NCI-H2081 (cell line): Measurements from ENCODE around the gene APRT.
"Not testable (repeated sequence)": the region's sequence is repeated elsewhere in the genome, so short reads cannot be mapped to it uniquely, and the experiment has no call there.

ENCODE experiments used
- DNase-seq, 2 experiments: peaks; one replicate each; lab custom pipeline; 2025; lab: John Stamatoyannopoulos, UW

The APRT gene

GRCh38 chr16:88842308-88842756 lies 30.6 kb upstream of the APRT start:
- no peak for DNase-seq

GRCh38 chr16:88841521-88842307 lies 30.0 kb upstream of the APRT start:
- DNase-seq: no peak

- no peak for DNase-seq
Observed at GRCh38 chr16:88840600-88841215, 29.0 kb upstream of the APRT start.

GRCh38 chr16:88839745-88840599 lies 28.2 kb upstream of the APRT start:
- DNase-seq: no peak

GRCh38 chr16:88839026-88839529 lies 27.4 kb upstream of the APRT start:
- DNase-seq: no peak

DNA sequence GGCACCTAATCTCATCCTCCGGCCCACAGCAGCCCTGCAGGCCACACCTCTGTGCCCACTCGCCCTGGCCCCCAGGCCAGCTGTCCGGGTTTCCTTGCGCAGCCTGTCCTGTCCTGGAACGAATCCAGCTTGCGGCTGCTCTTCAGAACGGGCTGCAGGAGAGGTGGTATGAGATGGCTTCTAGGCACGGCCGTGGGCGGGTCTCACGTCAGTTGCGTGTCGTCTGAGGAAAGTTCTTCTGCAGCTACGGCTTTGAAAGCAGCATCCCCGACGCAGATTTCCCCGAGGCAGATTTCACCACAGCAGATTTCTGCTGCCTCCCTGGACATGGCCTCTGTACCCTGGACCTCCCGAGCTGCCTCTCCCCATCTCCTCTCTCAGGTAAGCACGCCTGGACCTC lies 26.8 kb upstream of the APRT start:
- no peak for DNase-seq

DNA sequence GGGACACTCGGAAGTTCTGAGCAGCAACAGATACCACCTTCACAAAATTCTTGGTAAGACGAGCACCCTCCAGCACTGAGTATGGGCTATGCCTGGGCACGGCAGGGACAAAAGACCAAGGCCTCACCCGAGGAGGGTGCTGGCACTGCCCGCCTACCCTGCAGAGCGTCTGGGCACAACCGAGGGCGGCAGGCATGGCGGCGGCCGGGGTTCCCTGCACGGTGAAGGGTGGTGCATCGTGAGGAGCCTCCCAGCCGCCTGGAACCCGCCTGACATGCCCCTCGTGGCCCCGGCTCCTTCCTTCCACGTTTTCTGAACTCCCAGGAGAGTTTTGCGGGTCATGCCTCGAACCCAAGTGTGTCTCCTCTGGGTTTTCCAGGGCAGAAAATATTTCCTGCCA lies 26.1 kb upstream of the APRT start:
- no peak for DNase-seq

DNA sequence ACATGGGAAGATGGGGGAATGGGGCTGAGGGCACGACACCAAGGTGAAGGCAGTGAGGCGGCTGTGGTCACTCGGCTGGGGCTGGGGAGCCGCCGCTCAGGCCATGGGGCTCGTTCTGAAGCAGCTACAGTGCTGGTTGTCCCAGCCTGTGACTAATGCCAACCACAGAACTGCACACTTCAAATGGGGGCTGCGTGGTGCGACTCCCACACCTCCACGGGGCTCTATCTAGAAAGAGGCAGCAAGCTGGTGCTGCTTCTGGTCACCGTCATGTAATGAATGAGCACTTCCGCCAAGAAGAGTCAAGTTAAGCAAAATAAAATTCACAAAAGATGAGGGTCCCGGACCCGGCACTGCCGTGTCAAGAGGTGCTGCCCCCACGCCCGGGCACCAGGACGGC lies 25.1 kb upstream of the APRT start:
- no peak for DNase-seq

DNA sequence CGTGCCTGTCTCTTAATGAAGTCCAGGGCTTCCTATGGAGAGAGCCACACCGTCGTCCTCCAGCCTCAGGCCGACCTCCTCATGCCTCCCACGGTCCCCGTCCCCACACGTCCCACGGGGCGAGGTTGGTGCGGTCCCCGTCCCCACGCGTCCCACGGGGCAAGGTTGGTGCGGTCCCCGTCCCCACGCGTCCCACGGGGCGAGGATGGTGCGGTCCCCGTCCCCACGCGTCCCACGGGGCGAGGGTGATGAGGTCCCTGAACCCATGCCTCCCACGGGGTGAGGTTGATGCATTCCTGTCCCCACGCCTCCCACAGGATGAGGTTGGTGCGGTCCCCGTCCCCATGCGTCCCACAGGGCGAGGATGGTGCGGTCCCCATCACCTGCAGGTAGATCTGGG lies 24.1 kb upstream of the APRT start:
- no peak for DNase-seq

- DNase-seq: no peak
Observed at GRCh38 chr16:88835383-88835782, 23.7 kb upstream of the APRT start.

GRCh38 chr16:88834670-88835069 lies 22.9 kb upstream of the APRT start:
- no peak for DNase-seq

GRCh38 chr16:88833086-88833485 lies 21.4 kb upstream of the APRT start:
- DNase-seq: no peak

- DNase-seq: no peak
Observed at GRCh38 chr16:88831838-88832237, 20.1 kb upstream of the APRT start.

DNA sequence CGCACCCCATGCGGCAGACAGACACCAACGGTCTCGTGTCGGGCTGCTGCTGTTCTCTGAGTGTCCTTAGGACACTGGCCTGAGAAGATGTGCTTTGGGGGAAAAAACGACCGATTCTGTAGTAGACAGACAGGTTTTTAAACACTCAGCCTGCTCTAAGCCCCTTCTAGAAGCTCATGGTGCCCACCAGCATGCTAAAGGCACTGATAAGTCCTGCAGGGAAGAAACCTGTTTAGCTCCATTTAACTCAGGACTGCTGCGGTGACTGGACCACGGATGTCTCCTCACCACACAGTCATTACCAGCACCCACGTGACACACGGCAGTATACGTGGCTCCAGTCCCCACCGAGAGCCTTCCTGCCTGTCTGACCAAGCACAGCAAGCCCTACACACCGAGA lies 19.1 kb upstream of the APRT start:
- no peak for DNase-seq

- no peak for DNase-seq
Observed at GRCh38 chr16:88830258-88830657, 18.5 kb upstream of the APRT start.

- no peak for DNase-seq
Observed at GRCh38 chr16:88828711-88829110, 17.0 kb upstream of the APRT start.

GRCh38 chr16:88827727-88828126 lies 16.0 kb upstream of the APRT start:
- no peak for DNase-seq

DNA sequence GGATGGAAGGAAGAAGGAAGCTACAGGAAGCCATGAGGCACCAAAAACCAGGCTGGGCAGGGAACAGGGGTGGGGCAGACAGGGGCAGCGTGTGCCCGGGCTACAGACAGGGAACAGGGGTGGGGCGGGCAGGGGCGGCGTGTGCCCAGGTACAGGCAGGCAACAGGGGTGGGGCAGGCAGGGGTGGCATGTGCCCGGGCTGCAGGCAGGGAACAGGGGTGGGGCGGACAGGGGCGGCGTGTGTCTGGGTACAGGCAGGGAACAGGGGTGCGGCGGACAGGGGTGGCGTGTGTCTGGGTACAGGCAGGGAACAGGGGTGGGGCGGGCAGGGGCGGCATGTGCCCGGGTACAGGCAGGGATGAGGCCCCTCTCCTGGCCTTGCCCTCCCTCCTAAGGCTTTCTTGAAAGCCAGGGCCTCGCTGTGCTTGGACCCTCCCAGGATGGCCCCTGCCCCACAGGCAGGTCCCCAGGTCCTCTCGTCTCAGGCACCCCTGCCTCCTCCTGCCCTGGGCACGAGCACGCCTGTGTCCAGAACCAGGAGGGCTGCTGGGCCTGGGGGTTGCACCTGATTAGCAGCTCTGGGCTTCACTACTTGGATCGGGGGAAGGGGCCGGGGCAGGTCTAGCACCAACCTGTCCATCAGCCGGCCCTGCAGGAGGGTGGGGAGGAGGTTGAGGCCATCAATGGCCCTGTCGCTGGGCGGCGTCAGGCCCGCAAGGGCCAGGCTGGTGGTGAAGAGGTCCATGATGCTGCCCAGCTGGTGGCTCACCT lies 14.5 kb upstream of the APRT start:
- no peak for DNase-seq

DNA sequence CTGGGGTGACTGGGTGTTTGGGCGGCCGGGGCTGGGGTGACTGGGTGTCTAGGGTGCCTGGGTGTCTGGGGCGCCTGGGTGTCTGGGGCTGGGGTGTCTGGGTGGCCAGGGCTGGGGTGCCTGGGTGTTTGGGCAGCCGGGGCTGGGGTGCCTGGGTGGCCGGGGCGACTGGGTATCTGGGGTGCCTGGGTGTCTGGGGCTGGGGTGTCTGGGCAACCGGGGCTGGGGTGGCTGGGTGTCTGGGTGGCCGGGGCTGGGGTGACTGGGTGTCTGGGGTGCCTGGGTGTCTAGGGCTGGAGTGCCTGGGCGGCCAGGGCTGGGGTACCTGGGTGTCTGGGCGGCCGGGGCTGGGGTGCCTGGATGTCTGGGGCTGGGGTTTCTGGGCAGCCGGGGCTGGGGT lies 13.4 kb upstream of the APRT start:
- DNase-seq: no peak

- no peak for DNase-seq
Observed at GRCh38 chr16:88824256-88825077, 12.7 kb upstream of the APRT start.

GRCh38 chr16:88823646-88824045 lies 11.9 kb upstream of the APRT start:
- not testable (repeated sequence) for DNase-seq
